CD4-positive, alpha-beta memory T cell (primary cell): Measurements from ENCODE around the gene RHOT2. TPM values are rescaled to one million over a fixed set of nuclear protein-coding genes. Genes with fewer than 3 reads are reported as not detected.

Source experiments
- CTCF ChIA-PET: fragments of 350-600 bp; sonication (Branson Sonifier 250); formaldehyde crosslinking; loops from one replicate; lab custom pipeline; 2021; ENCODE audit warnings: inconsistent platforms; ENCODE audit not compliant: partially characterized antibody; lab: Charles Lee
- POLR2A ChIA-PET: fragments of 350-600 bp; sonication (Branson Sonifier 250); formaldehyde crosslinking; loops from one replicate; lab custom pipeline; 2021; ENCODE audit not compliant: partially characterized antibody; lab: Charles Lee
- DNase-seq, 5 donors: peaks; one replicate each; pipeline versions ENCODE4 v3.0.0 to v3.0.0-alpha.2; 2020 to 2022; ENCODE audit warnings: mixed read lengths in 1 of 5
- H3K27ac ChIP-seq: one replicate; pipeline ENCODE4 v1.7.0; 2013; ENCODE audit warnings: low read depth, low read length
- H3K27me3 ChIP-seq: 2 replicates; pipeline ENCODE4 v1.7.0; 2013; ENCODE audit warnings: mild to moderate bottlenecking, low read length, moderate library complexity; ENCODE audit not compliant: insufficient read depth
- H3K36me3 ChIP-seq: 2 replicates; pipeline ENCODE4 v1.7.0; 2013; ENCODE audit warnings: mild to moderate bottlenecking, low read length, moderate library complexity; ENCODE audit not compliant: insufficient read depth
- H3K4me1 ChIP-seq: 2 replicates; pipeline ENCODE4 v1.7.0; 2013; ENCODE audit warnings: mild to moderate bottlenecking, low read length, moderate library complexity; ENCODE audit not compliant: insufficient read depth
- H3K4me3 ChIP-seq, 2 donors: one replicate each; pipeline ENCODE4 v1.7.0; 2013; ENCODE audit warnings: low read length in 2 of 2, mild to moderate bottlenecking in 1 of 2
- H3K9me3 ChIP-seq, 2 donors: one replicate each; pipeline ENCODE4 v1.7.0; 2013; ENCODE audit warnings: low read length in 2 of 2, control low read depth in 1 of 2; ENCODE audit not compliant: control insufficient read depth in 1 of 2
- H3K27ac Mint-ChIP-seq, 7 donors: one replicate each; pipeline ENCODE4 v1.8.0; 2020 to 2021; ENCODE audit warnings: mixed read lengths in 7 of 7, mild to moderate bottlenecking in 6 of 7, inconsistent platforms in 3 of 7, moderate library complexity in 3 of 7
- H3K27me3 Mint-ChIP-seq, 2 donors: one replicate each; pipeline ENCODE4 v1.8.0; 2020 to 2021; ENCODE audit warnings: mixed read lengths in 2 of 2
- H3K36me3 Mint-ChIP-seq, 2 donors: one replicate each; pipeline ENCODE4 v1.8.0; 2020 to 2021; ENCODE audit warnings: mixed read lengths in 2 of 2, inconsistent platforms in 1 of 2, mild to moderate bottlenecking in 1 of 2
- H3K4me1 Mint-ChIP-seq, 4 donors: one replicate each; pipeline ENCODE4 v1.8.0; 2020 to 2021; ENCODE audit warnings: mixed read lengths in 4 of 4, mild to moderate bottlenecking in 1 of 4
- H3K4me3 Mint-ChIP-seq, 8 donors: one replicate each; pipeline ENCODE4 v1.8.0; 2020 to 2021; ENCODE audit warnings: mixed read lengths in 8 of 8, mild to moderate bottlenecking in 7 of 8, moderate library complexity in 6 of 8, inconsistent platforms in 3 of 8
- H3K9me3 Mint-ChIP-seq, 8 donors: one replicate each; pipeline ENCODE4 v1.8.0; 2020 to 2021; ENCODE audit warnings: mixed read lengths in 8 of 8, mild to moderate bottlenecking in 5 of 8, inconsistent platforms in 3 of 8, moderate library complexity in 1 of 8
- intact Hi-C: fragments of 100-400 bp; cut with micrococcal nuclease; formaldehyde crosslinking; loops from one replicate; pipeline ENCODE4 v1.15.1; 2023
- polyA plus RNA-seq, 2 donors: library from polyadenylated mRNA; unstranded; fragments of 300-500 nt; fragmentation: Illumina TruSeq; gene quantifications; one replicate each; pipeline ENCODE4 v1.2.3, GENCODE V29; 2021
- total RNA-seq, 2 experiments: library from RNA; stranded (reverse); gene quantifications; one replicate each; pipeline ENCODE4 v1.2.3, GENCODE V29; 2021

Gene RHOT2
- total and polyA plus RNA-seq, 4 experiments from 2014 or later: 46.6 to 263 (median 154) TPM

DNA sequence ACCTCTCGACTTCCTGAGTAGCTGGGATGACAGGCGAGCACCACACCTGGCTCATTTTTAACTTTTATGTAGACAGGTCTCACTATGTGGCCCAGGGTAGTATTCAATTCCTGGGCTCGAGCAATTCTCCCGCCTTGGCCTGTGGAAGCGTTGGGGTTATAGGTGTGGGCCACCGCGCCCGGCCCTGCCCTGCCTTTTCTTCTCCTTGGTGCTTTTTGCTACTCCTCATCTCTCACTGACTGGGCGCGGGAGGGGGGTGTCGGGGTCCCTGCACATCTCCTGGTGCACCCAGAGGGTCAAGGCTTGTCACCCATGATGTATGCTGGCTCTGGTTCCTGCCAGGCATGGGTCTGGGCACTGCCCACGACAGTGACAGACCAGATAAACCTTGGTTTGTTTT is 23.4 kb upstream of the RHOT2 start:
- H3K36me3 ChIP-seq: no peaks in the 10 kb centered on the region
- no peaks in the 10 kb centered on the region for H3K36me3 Mint-ChIP-seq
- no peak overlapping the region for H3K27ac ChIP-seq
- H3K27me3 ChIP-seq: no peaks in the 10 kb centered on the region
- ChIA-PET POLR2A (no interaction called here), CTCF (no interaction called here)
- H3K27ac Mint-ChIP-seq: peak overlapping the region in 1 of 7 donors; percentile 35
- peaks cover 30% of the 10 kb centered on the region for H3K4me1 ChIP-seq
- peak overlapping the region in 6 of 8 donors; percentile 30 to 72 (median 58) for H3K4me3 Mint-ChIP-seq
- no peak overlapping the region for H3K4me3 ChIP-seq
- intact Hi-C loops: no loop called here
- peaks cover 0 to 34% (median 7%) of the 10 kb centered on the region in 4 donors for H3K4me1 Mint-ChIP-seq
- H3K9me3 ChIP-seq: no peaks in the 10 kb centered on the region
- H3K27me3 Mint-ChIP-seq: no peaks in the 10 kb centered on the region
- no peaks in the 10 kb centered on the region for H3K9me3 Mint-ChIP-seq
- DNase-seq: no peak

DNA sequence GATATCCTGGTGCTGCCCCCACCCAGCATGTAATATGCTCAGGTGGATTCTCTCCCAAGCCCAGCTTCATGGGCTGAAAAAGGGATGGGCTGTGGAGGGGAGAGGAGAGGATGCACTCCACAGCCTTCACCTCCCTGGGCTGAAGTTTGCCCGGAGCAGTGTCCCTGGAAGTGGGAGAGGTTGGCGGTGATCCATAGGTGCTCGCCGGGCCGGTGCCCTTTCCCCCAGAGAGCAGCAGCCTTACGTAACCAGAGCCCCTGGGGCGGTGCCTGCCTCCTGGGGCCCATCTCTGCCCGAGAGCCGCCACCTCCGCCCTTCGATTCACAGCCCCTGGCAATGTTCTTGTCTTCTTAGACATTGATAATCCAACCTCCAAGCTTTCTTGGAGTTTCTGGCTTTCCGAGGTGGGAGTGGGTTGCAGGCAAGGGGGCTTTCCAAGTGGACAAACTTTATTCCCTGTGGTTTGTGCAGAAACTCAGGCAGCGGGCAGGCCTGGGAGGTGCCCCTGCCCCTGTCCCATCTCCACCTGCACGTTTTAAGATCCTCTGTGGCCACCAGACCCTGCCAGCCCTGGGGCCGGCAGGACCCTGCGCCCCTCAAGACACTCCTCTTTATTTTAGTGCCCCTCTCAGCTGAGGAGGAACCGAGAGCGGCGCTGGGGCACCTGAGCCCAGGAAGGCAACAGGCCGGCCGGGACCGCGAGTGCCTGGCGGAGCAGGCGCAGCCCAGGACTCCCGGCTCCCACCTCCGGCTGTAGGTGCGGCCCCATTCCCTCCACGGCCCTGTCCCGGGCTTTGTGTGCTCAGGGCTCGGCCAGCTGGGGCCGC is 21.9 kb upstream of the RHOT2 start:
- peak overlapping the region in 1 of 7 donors; percentile 69 for H3K27ac Mint-ChIP-seq
- H3K4me1 Mint-ChIP-seq: peaks cover 0 to 40% (median 8%) of the 10 kb centered on the region in 4 donors
- no peak overlapping the region for H3K4me3 Mint-ChIP-seq
- H3K27ac ChIP-seq: no peak overlapping the region
- H3K4me1 ChIP-seq: peaks cover 29% of the 10 kb centered on the region
- H3K9me3 ChIP-seq: no peaks in the 10 kb centered on the region
- intact Hi-C loops: loop anchor here (5.0 kb wide), 1 partner anchor 141 kb away; the partner anchor contains the start of genes CHTF18 and RPUSD1
- no peak for DNase-seq
- ChIA-PET POLR2A (interaction anchor here (1.3 kb wide), 1 partner anchor 9 kb away, joined by 4 read pairs; the partner anchor contains the start of gene METTL26), CTCF (no interaction called here)
- H3K9me3 Mint-ChIP-seq: no peaks in the 10 kb centered on the region
- H3K27me3 Mint-ChIP-seq: no peaks in the 10 kb centered on the region
- H3K4me3 ChIP-seq: no peak overlapping the region
- no peaks in the 10 kb centered on the region for H3K27me3 ChIP-seq
- no peaks in the 10 kb centered on the region for H3K36me3 Mint-ChIP-seq
- H3K36me3 ChIP-seq: no peaks in the 10 kb centered on the region

GRCh38 chr16:646679-647172 is 21.2 kb upstream of the RHOT2 start:
- Mint-ChIP-seq H3K27ac (peak overlapping the region in 2 of 7 donors; percentile 18 to 41), H3K4me3 (peak overlapping the region in 1 of 8 donors; percentile 28), H3K4me1 (peaks cover 0 to 40% (median 8%) of the 10 kb centered on the region in 4 donors), H3K36me3 (no peaks in the 10 kb centered on the region), H3K27me3 (no peaks in the 10 kb centered on the region), H3K9me3 (no peaks in the 10 kb centered on the region)
- H3K36me3 ChIP-seq: no peaks in the 10 kb centered on the region
- no peak overlapping the region for H3K27ac ChIP-seq
- POLR2A ChIA-PET: interaction anchor here (1.3 kb wide), 1 partner anchor 10 kb away, joined by 4 read pairs; the partner anchor contains the start of gene METTL26
- H3K9me3 ChIP-seq: no peaks in the 10 kb centered on the region
- H3K4me3 ChIP-seq: no peak overlapping the region
- no peaks in the 10 kb centered on the region for H3K27me3 ChIP-seq
- no peak for DNase-seq
- intact Hi-C loops: loop anchor here (5.0 kb wide), 1 partner anchor 141 kb away; the partner anchor contains the start of genes CHTF18 and RPUSD1
- CTCF ChIA-PET: no interaction called here
- peaks cover 24% of the 10 kb centered on the region for H3K4me1 ChIP-seq

- intact Hi-C loops: loop anchor here (5.0 kb wide), 1 partner anchor 140 kb away; the partner anchor contains the start of genes CHTF18 and RPUSD1
- no peaks in the 10 kb centered on the region for H3K27me3 Mint-ChIP-seq
- DNase-seq: no peak
- no peaks in the 10 kb centered on the region for H3K36me3 ChIP-seq
- CTCF ChIA-PET: interaction anchor here (1.5 kb wide), 1 partner anchor 11 kb away, joined by 8 read pairs; the partner anchor contains the start of gene METTL26
- peaks cover 0 to 40% (median 8%) of the 10 kb centered on the region in 4 donors for H3K4me1 Mint-ChIP-seq
- no peaks in the 10 kb centered on the region for H3K9me3 ChIP-seq
- POLR2A ChIA-PET: interaction anchor here (0.8 to 1.4 kb wide), 6 partner anchors 9 to 48 kb away, joined by 3 to 8 read pairs (median 4); partner anchors contain the start of genes JMJD8, METTL26 and WDR24
- no peak overlapping the region for H3K27ac ChIP-seq
- H3K4me1 ChIP-seq: peaks cover 24% of the 10 kb centered on the region
- no peaks in the 10 kb centered on the region for H3K27me3 ChIP-seq
- H3K4me3 Mint-ChIP-seq: no peak overlapping the region
- no peak overlapping the region for H3K4me3 ChIP-seq
- no peaks in the 10 kb centered on the region for H3K36me3 Mint-ChIP-seq
- H3K27ac Mint-ChIP-seq: no peak overlapping the region
- H3K9me3 Mint-ChIP-seq: no peaks in the 10 kb centered on the region
Measured at GRCh38 chr16:647173-647902, 20.6 kb upstream of the RHOT2 start.

DNA sequence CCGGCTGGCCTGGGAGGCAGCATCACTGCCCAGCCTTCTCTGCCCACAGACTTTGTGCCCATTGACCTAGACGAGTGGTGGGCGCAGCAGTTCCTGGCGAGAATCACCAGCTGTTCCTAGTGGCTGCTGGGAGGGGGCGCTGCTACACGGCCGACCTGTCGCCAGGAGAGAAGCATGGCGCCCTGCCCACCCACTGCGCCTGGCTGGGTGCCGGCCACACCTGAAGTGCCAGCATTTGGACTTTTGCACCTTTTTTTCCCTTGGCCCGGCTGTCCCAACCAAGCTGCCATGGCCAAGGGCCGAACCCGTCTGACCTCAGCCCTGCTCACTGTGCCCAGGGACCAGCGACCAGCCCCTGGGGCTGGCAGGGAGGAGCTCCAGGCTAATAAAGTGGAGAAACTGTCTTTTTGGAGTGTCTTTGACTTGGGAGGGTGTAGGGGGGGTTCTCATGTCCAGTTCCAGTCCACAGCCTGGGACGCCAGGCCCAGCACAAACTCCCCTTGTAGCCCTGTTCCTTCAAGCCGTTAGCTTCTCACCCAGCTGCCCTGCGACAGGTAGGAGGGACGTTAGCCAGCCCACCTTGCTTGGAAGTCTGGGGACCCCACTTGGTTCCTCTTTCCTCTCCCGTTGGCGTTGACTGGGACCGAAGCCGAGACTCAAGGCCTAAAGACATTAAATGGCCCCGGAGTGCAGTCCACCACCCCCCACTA is 19.7 kb upstream of the RHOT2 start:
- intact Hi-C loops: loop anchor here (2.0 to 5.0 kb wide), 3 partner anchors 21 to 139 kb away; partner anchors contain the start of genes CHTF18, JMJD8, RHOT2 and RPUSD1
- Mint-ChIP-seq H3K4me1 (peaks cover 0 to 36% (median 8%) of the 10 kb centered on the region in 4 donors), H3K27me3 (no peaks in the 10 kb centered on the region), H3K4me3 (peak overlapping the region; percentile 60 to 82 (median 71)), H3K9me3 (no peaks in the 10 kb centered on the region), H3K27ac (peak overlapping the region; percentile 64 to 92 (median 87)), H3K36me3 (no peaks in the 10 kb centered on the region)
- peak overlapping the region; percentile 3 to 53 for H3K4me3 ChIP-seq
- H3K4me1 ChIP-seq: peaks cover 15% of the 10 kb centered on the region
- no peaks in the 10 kb centered on the region for H3K9me3 ChIP-seq
- peak in 3 of 5 donors; percentile 24 to 30 (median 26) for DNase-seq
- H3K27ac ChIP-seq: peak overlapping the region; percentile 79
- ChIA-PET CTCF (interaction anchor here (1.5 kb wide), 1 partner anchor 12 kb away, joined by 8 read pairs; the partner anchor contains the start of gene METTL26), POLR2A (interaction anchor here (0.6 to 2.3 kb wide), 9 partner anchors 10 to 47 kb away, joined by 3 to 12 read pairs (median 6); partner anchors contain the start of genes JMJD8, METTL26, STUB1 and WDR24)
- no peaks in the 10 kb centered on the region for H3K36me3 ChIP-seq
- no peaks in the 10 kb centered on the region for H3K27me3 ChIP-seq
